ENCODE data around the gene BUB1. TPM values are rescaled to one million over a fixed set of nuclear protein-coding genes. Genes with fewer than 3 reads are reported as not detected.

BUB1 gene
- total RNA-seq, 1 experiment from 2014 or later, result 80.2 TPM

- Histone ChIP-seq H3K9ac (ENCODE audit: low read length) (no peak overlapping the region), H4K20me1 (ENCODE audit: insufficient read depth) (no peaks in the 10 kb centered on the region), H3K79me2 (ENCODE audit: insufficient read depth, low read length) (peaks cover 53% of the 10 kb centered on the region), H3K27ac (ENCODE audit: low read depth, low read length) (no peak overlapping the region), H3K4me3 (replicated peaks in 1 of 2; ENCODE audit: low read depth in 1 of 2, low read length in 2 of 2) (no peak overlapping the region), H3K9me2 (ENCODE audit: insufficient read depth) (no peaks in the 10 kb centered on the region), H3K9me3 (ENCODE audit: control insufficient read depth in 1 of 2, insufficient read depth in 1 of 2, low read depth in 1 of 2, low read length in 2 of 2) (no peaks in the 10 kb centered on the region), H2AFZ (ENCODE audit: low read depth, low read length, poor library complexity, severe bottlenecking) (no peak overlapping the region), H3K4me1 (ENCODE audit: control insufficient read depth in 1 of 2, insufficient read depth in 2 of 2, low read length in 2 of 2) (no peaks in the 10 kb centered on the region), H3K36me3 (ENCODE audit: control insufficient read depth in 1 of 2, insufficient read depth in 2 of 2, low read length in 2 of 2) (peaks cover 55 to 58% of the 10 kb centered on the region in 2 experiments), H3K27me3 (ENCODE audit: insufficient read depth, low read length) (no peaks in the 10 kb centered on the region), H3K4me2 (ENCODE audit: low read length) (no peak overlapping the region)
- intact Hi-C loops (cut with micrococcal nuclease), result no loop called here
- DNase-seq (ENCODE audit: low read depth, low spot score), result no peak
- no peak for ATAC-seq
- BruUV-seq (replicated peaks), result no TSS peak
- no peak for TF ChIP-seq SRF (IDR thresholded peaks at IDR 0.05; ENCODE audit: low read depth)
- no peak for TF ChIP-seq CEBPB (IDR thresholded peaks at IDR 0.05; ENCODE audit: low read depth)
- TF ChIP-seq CBX3 (IDR thresholded peaks at IDR 0.05; ENCODE audit: low read depth), result no peak
- no peak for TF ChIP-seq SP1 (IDR thresholded peaks at IDR 0.05; ENCODE audit: low read depth)
- TF ChIP-seq, protein P1, sequence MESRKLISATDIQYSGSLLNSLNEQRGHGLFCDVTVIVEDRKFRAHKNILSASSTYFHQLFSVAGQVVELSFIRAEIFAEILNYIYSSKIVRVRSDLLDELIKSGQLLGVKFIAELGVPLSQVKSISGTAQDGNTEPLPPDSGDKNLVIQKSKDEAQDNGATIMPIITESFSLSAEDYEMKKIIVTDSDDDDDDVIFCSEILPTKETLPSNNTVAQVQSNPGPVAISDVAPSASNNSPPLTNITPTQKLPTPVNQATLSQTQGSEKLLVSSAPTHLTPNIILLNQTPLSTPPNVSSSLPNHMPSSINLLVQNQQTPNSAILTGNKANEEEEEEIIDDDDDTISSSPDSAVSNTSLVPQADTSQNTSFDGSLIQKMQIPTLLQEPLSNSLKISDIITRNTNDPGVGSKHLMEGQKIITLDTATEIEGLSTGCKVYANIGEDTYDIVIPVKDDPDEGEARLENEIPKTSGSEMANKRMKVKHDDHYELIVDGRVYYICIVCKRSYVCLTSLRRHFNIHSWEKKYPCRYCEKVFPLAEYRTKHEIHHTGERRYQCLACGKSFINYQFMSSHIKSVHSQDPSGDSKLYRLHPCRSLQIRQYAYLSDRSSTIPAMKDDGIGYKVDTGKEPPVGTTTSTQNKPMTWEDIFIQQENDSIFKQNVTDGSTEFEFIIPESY (IDR thresholded peaks at IDR 0.05; ENCODE audit: extremely low read depth, insufficient replicate concordance, low read length), result no peak
- no peak for TF ChIP-seq YY1 (IDR thresholded peaks at IDR 0.05; ENCODE audit: extremely low read depth, insufficient replicate concordance, low read depth, low read length)
- no peak for TF ChIP-seq CTCF (IDR thresholded peaks at IDR 0.05 in 2 of 3, conservative IDR thresholded peaks at IDR 0.05 in 1 of 3; ENCODE audit: borderline replicate concordance in 1 of 3, insufficient read depth in 1 of 3, low read depth in 2 of 3, low read length in 2 of 3)
- no peak for TF ChIP-seq ZFX (IDR thresholded peaks at IDR 0.05)
- no peak for TF ChIP-seq SIN3A (IDR thresholded peaks at IDR 0.05; ENCODE audit: low read depth)
- CTCF ChIA-PET, result no interaction called here
- RAD21 ChIA-PET (ENCODE audit: low non-redundant PET in 1 of 2, low total read pairs in 2 of 2, uncharacterized antibody in 2 of 2, unreplicated experiment in 2 of 2), result no interaction called here
- POLR2A ChIA-PET, result no interaction called here
These were observed 27.5 kb downstream of the BUB1 start for GRCh38 chr2:110650346-110650745.
